PC-9 (cell line): ENCODE measurements around the gene EVC2. TPM values are rescaled to one million over a fixed set of nuclear protein-coding genes. Genes with fewer than 3 reads are reported as not detected.

Experiments used
- BruUV-seq: library from RNA; stranded (reverse); fragments of 400-500 nt; replicated peaks from 2 replicates; lab custom pipeline; 2021; lab: Mats Ljungman, UMichigan
- CTCF ChIA-PET: fragments of 300-600 bp; sonication (Branson Sonifier 250); formaldehyde crosslinking; loops from one replicate; lab custom pipeline; 2022; ENCODE audit warnings: antibody characterized with exemption; lab: Charles Lee
- POLR2A ChIA-PET: fragments of 300-600 bp; sonication (Branson Sonifier 250); formaldehyde crosslinking; loops from one replicate; lab custom pipeline; 2022; ENCODE audit warnings: antibody characterized with exemption; ENCODE audit not compliant: unreplicated experiment; lab: Charles Lee
- DNase-seq, 2 experiments: peaks; one replicate each; pipeline versions ENCODE4 v3.0.0 to v3.0.0-alpha.2; 2015 to 2022; ENCODE audit warnings: mixed read lengths in 1 of 2
- H2AFZ ChIP-seq: fragments of 200-600 bp; sonication (generic); 2 replicates; pipeline ENCODE4 v1.8.1; 2017; ENCODE audit warnings: antibody characterized with exemption
- H3F3A ChIP-seq: fragments of 200-600 bp; sonication (generic); 2 replicates; pipeline ENCODE4 v1.8.1; 2017; ENCODE audit warnings: antibody characterized with exemption, mild to moderate bottlenecking, low read depth; ENCODE audit not compliant: insufficient read depth
- H3K27ac ChIP-seq: fragments of 200-600 bp; sonication (generic); 2 replicates; pipeline ENCODE4 v1.6.1; 2016; ENCODE audit warnings: mixed run types
- H3K27me3 ChIP-seq: fragments of 200-600 bp; sonication (generic); 2 replicates; pipeline ENCODE4 v1.6.1; 2016; ENCODE audit warnings: low read depth, mixed run types; ENCODE audit not compliant: insufficient read depth
- H3K36me3 ChIP-seq: fragments of 200-600 bp; sonication (generic); 2 replicates; pipeline ENCODE4 v1.6.1; 2016; ENCODE audit warnings: low read depth, mixed run types
- H3K4me1 ChIP-seq: fragments of 200-600 bp; sonication (generic); replicated peaks from 2 replicates; pipeline ENCODE4 v1.6.1; 2016; ENCODE audit warnings: mixed run types; ENCODE audit not compliant: insufficient read depth
- H3K4me2 ChIP-seq: fragments of 200-600 bp; sonication (generic); 2 replicates; pipeline ENCODE4 v1.6.1; 2017; ENCODE audit warnings: mixed run types
- H3K4me3 ChIP-seq: fragments of 200-600 bp; sonication (generic); 2 replicates; pipeline ENCODE4 v1.6.1; 2016; ENCODE audit warnings: mixed run types
- H3K79me2 ChIP-seq: fragments of 200-600 bp; sonication (generic); 2 replicates; pipeline ENCODE4 v1.6.1; 2017; ENCODE audit warnings: low read depth, mixed run types
- H3K9me2 ChIP-seq: fragments of 200-600 bp; sonication (generic); 2 replicates; pipeline ENCODE4 v1.8.1; 2017; ENCODE audit warnings: mild to moderate bottlenecking; ENCODE audit not compliant: insufficient read depth
- H3K9me3 ChIP-seq: fragments of 200-600 bp; sonication (generic); 2 replicates; pipeline ENCODE4 v1.8.1; 2016; ENCODE audit warnings: low read depth; ENCODE audit not compliant: insufficient read depth
- H4K20me1 ChIP-seq: fragments of 200-600 bp; sonication (generic); 2 replicates; pipeline ENCODE4 v1.8.1; 2017; ENCODE audit not compliant: insufficient read depth
- EZH2 ChIP-seq: fragments of 200-600 bp; sonication (generic); IDR thresholded peaks from 2 replicates; pipeline ENCODE4 v1.8.0; 2017; ENCODE audit warnings: antibody characterized with exemption, low read depth
- intact Hi-C: fragments of 100-400 bp; cut with micrococcal nuclease; formaldehyde crosslinking; loops from one replicate; pipeline ENCODE4 v1.10.0; 2022; ENCODE audit not compliant: unreplicated experiment
- total RNA-seq: library from RNA; stranded (reverse); gene quantifications from 2 replicates; pipeline ENCODE4 v1.2.3, GENCODE V29; 2021
- TF ChIP-seq, protein P1 (sequence below): fragments of 200-600 bp; sonication (generic); conservative IDR thresholded peaks from 2 replicates; pipeline ENCODE4 v1.6.1; 2017; ENCODE audit warnings: mixed run types, antibody characterized with exemption, mild to moderate bottlenecking, moderate library complexity

The EVC2 gene
- total RNA-seq, 1 experiment from 2014 or later, result 1.4 TPM

DNA sequence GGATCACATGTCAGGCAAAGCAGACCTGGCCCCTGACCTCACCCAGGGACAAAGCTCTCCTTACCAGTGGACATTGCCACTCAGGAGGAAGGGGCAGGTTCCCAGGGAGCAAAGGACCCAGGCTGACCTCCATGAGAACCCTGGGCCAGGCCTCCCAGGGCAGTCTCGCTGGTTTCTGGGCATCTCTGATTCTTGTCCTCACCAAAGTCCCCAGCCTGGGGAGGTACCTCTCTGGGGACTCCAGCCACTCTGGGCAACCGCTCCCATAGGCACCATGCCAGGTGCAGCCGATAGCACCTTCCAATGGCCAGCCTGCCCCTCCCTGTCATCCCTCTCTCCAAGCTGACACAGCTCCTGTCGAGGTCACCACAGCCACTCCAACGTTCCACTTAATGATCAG lies 7.9 kb downstream of the EVC2 start:
- no peaks in the 10 kb centered on the region for H3K79me2 ChIP-seq
- no TSS peak for BruUV-seq
- H3K4me1 ChIP-seq, result no peaks in the 10 kb centered on the region
- no peaks in the 10 kb centered on the region for H3K9me2 ChIP-seq
- no peak for TF ChIP-seq EZH2
- intact Hi-C loops, result no loop called here
- H3K9me3 ChIP-seq, result no peaks in the 10 kb centered on the region
- H3K27ac ChIP-seq, result no peak overlapping the region
- H3K27me3 ChIP-seq, result no peaks in the 10 kb centered on the region
- no peak overlapping the region for H3K4me3 ChIP-seq
- no peaks in the 10 kb centered on the region for H4K20me1 ChIP-seq
- H3K36me3 ChIP-seq, result no peaks in the 10 kb centered on the region
- POLR2A ChIA-PET, result no interaction called here
- DNase-seq, result no peak
- CTCF ChIA-PET, result no interaction called here
- no peaks in the 10 kb centered on the region for H3F3A ChIP-seq
- H2AFZ ChIP-seq, result no peak overlapping the region
- no peak overlapping the region for H3K4me2 ChIP-seq

DNA sequence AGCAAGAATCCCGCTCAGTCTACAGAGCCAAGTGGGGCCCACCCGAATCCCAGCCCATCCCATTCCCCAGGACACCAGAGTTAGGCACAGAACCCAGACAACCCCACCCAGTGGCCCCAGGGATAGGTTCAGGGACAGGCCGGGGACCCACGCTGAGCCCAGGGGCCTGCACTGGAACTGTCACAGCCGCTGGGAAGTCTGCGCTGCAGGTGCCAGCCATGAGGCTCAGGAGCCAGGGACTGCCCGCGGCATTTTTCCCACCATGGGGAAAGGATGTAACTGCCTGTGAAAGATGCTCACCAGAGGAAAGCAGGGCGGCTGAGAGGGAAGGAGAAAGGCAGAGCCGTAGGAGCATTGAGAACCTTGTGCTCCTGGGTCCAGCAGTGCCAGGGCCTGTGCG lies 12.0 kb downstream of the EVC2 start:
- POLR2A ChIA-PET, result no interaction called here
- H2AFZ ChIP-seq, result no peak overlapping the region

DNA sequence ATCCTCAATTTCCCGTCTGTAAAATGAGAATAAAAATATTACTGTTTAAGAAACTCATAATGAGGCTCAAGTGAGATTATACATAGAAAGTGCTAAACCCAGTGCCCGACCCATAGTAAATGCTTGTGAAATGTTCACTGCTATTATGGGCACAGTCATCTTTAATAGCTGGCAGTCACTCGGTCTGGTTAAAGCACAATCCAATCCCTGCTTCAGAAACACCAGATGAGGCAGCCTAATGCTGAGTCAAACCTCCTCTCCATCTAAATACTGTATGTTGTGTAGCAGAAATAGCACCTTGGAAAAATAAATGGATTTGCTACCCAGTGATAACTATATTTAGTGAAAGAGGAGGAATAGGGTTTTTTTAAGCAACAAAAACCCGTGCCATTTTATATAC lies 14.5 kb downstream of the EVC2 start:
- H3K27ac ChIP-seq, result no peak overlapping the region
- no TSS peak for BruUV-seq

More for the DNA sequence above, 12.0 kb downstream of the EVC2 start:
- Histone ChIP-seq H3K79me2 (no peaks in the 10 kb centered on the region), H3K27ac (no peak overlapping the region), H3K4me2 (no peak overlapping the region), H3K9me3 (no peaks in the 10 kb centered on the region), H4K20me1 (no peaks in the 10 kb centered on the region), H3K27me3 (no peaks in the 10 kb centered on the region), H3K4me3 (no peak overlapping the region), H3K9me2 (no peaks in the 10 kb centered on the region), H3K36me3 (no peaks in the 10 kb centered on the region), H3K4me1 (no peaks in the 10 kb centered on the region), H3F3A (no peaks in the 10 kb centered on the region)
- BruUV-seq, result no TSS peak
- intact Hi-C loops, result no loop called here
- DNase-seq, result no peak
- no peak for TF ChIP-seq EZH2
- TF ChIP-seq, protein P1, sequence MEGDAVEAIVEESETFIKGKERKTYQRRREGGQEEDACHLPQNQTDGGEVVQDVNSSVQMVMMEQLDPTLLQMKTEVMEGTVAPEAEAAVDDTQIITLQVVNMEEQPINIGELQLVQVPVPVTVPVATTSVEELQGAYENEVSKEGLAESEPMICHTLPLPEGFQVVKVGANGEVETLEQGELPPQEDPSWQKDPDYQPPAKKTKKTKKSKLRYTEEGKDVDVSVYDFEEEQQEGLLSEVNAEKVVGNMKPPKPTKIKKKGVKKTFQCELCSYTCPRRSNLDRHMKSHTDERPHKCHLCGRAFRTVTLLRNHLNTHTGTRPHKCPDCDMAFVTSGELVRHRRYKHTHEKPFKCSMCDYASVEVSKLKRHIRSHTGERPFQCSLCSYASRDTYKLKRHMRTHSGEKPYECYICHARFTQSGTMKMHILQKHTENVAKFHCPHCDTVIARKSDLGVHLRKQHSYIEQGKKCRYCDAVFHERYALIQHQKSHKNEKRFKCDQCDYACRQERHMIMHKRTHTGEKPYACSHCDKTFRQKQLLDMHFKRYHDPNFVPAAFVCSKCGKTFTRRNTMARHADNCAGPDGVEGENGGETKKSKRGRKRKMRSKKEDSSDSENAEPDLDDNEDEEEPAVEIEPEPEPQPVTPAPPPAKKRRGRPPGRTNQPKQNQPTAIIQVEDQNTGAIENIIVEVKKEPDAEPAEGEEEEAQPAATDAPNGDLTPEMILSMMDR, result no peak
- CTCF ChIA-PET, result no interaction called here

More for the DNA sequence above, 14.5 kb downstream of the EVC2 start:
- intact Hi-C loops, result no loop called here
- no peaks in the 10 kb centered on the region for H3K36me3 ChIP-seq
- H3F3A ChIP-seq, result no peaks in the 10 kb centered on the region
- H3K79me2 ChIP-seq, result no peaks in the 10 kb centered on the region
- CTCF ChIA-PET, result no interaction called here
- H3K9me2 ChIP-seq, result no peaks in the 10 kb centered on the region
- H2AFZ ChIP-seq, result no peak overlapping the region
- no peak for DNase-seq
- no peaks in the 10 kb centered on the region for H3K27me3 ChIP-seq
- no peaks in the 10 kb centered on the region for H4K20me1 ChIP-seq
- no peaks in the 10 kb centered on the region for H3K4me1 ChIP-seq
- H3K9me3 ChIP-seq, result no peaks in the 10 kb centered on the region
- H3K4me3 ChIP-seq, result no peak overlapping the region
- POLR2A ChIA-PET, result no interaction called here
- no peak overlapping the region for H3K4me2 ChIP-seq
- TF ChIP-seq EZH2, result no peak
- TF ChIP-seq, protein P1, result no peak
